Measurements from ENCODE around the gene SEZ6L2. TPM values are rescaled to one million over a fixed set of nuclear protein-coding genes. Genes with fewer than 3 reads are reported as not detected.

The SEZ6L2 gene
- total RNA-seq, 1 experiment from 2014 or later, result 44.7 TPM

DNA sequence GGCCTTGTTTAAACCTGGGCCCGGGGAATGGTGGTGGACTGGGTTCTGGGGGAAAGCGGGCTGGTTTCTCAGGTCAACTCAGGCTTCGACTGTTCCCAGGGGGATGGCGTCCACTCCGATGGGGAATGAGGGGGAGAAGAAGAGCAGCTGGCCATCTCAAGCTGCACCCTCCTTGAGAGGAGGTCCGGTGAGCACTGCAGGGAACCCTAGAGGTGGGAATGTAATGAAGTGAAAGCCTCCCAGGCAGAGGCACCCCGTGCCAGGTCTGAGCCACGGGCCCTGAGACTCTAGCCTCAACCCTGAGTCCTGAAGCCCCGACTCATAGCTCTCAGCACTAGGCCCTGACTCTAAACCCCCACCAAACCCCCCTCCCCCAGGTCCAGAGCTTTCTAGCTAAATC lies 35.1 kb downstream of the SEZ6L2 start:
- no peak overlapping the region for H3K18ac ChIP-seq (ENCODE audit: insufficient read length, low read depth, low read length)

More for the DNA sequence above, 35.1 kb downstream of the SEZ6L2 start:
- Histone ChIP-seq H3K4me1 (ENCODE audit: insufficient read depth, low read length) (no peaks in the 10 kb centered on the region; the same call in 1 of the 2 replicates), H2BK15ac (ENCODE audit: low read depth, low read length) (no peak overlapping the region), H2AK5ac (ENCODE audit: insufficient read length, low read length) (no peak overlapping the region), H3K23me2 (ENCODE audit: insufficient read length, low read depth, low read length, poor library complexity, severe bottlenecking) (peaks cover 9% of the 10 kb centered on the region), H3K79me1 (ENCODE audit: insufficient read depth, low read depth, low read length, poor library complexity, severe bottlenecking) (peaks cover 8% of the 10 kb centered on the region), H4K91ac (ENCODE audit: insufficient read length, low read depth, low read length) (no peak overlapping the region), H3K27ac (ENCODE audit: insufficient read length, low read depth, low read length) (no peak overlapping the region), H4K8ac (replicated peaks; ENCODE audit: insufficient read length, low read depth, low read length) (no peak overlapping the region), H2BK12ac (ENCODE audit: insufficient read length, low read depth, low read length) (no peak overlapping the region), H3K9ac (ENCODE audit: extremely low read depth, insufficient read length, low read length) (no peak overlapping the region), H3K56ac (ENCODE audit: insufficient read length, low read depth, low read length) (no peak overlapping the region), H3K9me3 (ENCODE audit: control insufficient read depth, low read depth, low read length) (no peaks in the 10 kb centered on the region), H3K27me3 (ENCODE audit: insufficient read depth, low read length) (no peaks in the 10 kb centered on the region), H2BK5ac (ENCODE audit: insufficient read length, low read length) (no peak overlapping the region), H4K5ac (ENCODE audit: insufficient read length, low read depth, low read length) (no peak overlapping the region), H2BK20ac (ENCODE audit: low read depth, low read length, poor library complexity, severe bottlenecking) (no peak overlapping the region), H2BK120ac (ENCODE audit: low read depth, low read length, poor library complexity, severe bottlenecking) (no peak overlapping the region), H3K14ac (ENCODE audit: insufficient read depth, low read length) (no peak overlapping the region; the same call in 1 of the 2 replicates), H3K23ac (ENCODE audit: insufficient read length, low read depth, low read length) (no peak overlapping the region), H2AFZ (ENCODE audit: low read length) (no peak overlapping the region), H4K20me1 (ENCODE audit: control insufficient read depth, insufficient read depth, insufficient read length) (no peaks in the 10 kb centered on the region), H3K4ac (ENCODE audit: low read depth, low read length) (no peak overlapping the region), H3K79me2 (ENCODE audit: insufficient read depth, low read length) (no peaks in the 10 kb centered on the region), H3T11ph (ENCODE audit: low read length) (no peak overlapping the region), H3K4me2 (ENCODE audit: insufficient read depth, insufficient read length, low read length) (no peak overlapping the region)
- peaks cover 2% of the 10 kb centered on the region for H3K27me3 Mint-ChIP-seq (ENCODE audit: low read depth)
- peaks cover 13 to 21% (median 19%) of the 10 kb centered on the region in 3 experiments; a peak in 6 of 7 replicates for H3K36me3 Mint-ChIP-seq (ENCODE audit: insufficient read depth in 1 of 3, low read depth in 3 of 3)
- DNase-seq, result no peak
- peaks cover 9 to 12% of the 10 kb centered on the region in 2 experiments for H3K4me1 Mint-ChIP-seq
- H3K4me3 Mint-ChIP-seq, result peak overlapping the region in 1 of 2 experiments; percentile 35; a peak in 2 of 5 replicates
- H3K9me3 Mint-ChIP-seq, result no peaks in the 10 kb centered on the region
- TF ChIP-seq, protein P1, sequence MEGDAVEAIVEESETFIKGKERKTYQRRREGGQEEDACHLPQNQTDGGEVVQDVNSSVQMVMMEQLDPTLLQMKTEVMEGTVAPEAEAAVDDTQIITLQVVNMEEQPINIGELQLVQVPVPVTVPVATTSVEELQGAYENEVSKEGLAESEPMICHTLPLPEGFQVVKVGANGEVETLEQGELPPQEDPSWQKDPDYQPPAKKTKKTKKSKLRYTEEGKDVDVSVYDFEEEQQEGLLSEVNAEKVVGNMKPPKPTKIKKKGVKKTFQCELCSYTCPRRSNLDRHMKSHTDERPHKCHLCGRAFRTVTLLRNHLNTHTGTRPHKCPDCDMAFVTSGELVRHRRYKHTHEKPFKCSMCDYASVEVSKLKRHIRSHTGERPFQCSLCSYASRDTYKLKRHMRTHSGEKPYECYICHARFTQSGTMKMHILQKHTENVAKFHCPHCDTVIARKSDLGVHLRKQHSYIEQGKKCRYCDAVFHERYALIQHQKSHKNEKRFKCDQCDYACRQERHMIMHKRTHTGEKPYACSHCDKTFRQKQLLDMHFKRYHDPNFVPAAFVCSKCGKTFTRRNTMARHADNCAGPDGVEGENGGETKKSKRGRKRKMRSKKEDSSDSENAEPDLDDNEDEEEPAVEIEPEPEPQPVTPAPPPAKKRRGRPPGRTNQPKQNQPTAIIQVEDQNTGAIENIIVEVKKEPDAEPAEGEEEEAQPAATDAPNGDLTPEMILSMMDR (conservative IDR thresholded peaks at IDR 0.05), result no peak
- no peak overlapping the region for H3K27ac Mint-ChIP-seq
- no CpG with 5 or more reads among the region's 9 CpGs for WGBS (ENCODE audit: extremely low coverage, insufficient read length, low lambda C conversion rate)

Data from H9 (cell line).